H9 (cell line): ENCODE data around the gene SMIM13. TPM values are rescaled to one million over a fixed set of nuclear protein-coding genes. Genes with fewer than 3 reads are reported as not detected.

ENCODE experiments used
- DNase-seq: peaks from one replicate; pipeline ENCODE4 v3.0.0-alpha.2; 2017
- H2AFZ ChIP-seq: one replicate; pipeline ENCODE4 v1.6.1; 2013; ENCODE audit warnings: mild to moderate bottlenecking, low read length, control low read depth, moderate library complexity
- H2AK5ac ChIP-seq: 2 replicates; pipeline ENCODE4 v1.6.1; 2013; ENCODE audit warnings: low read length, control low read depth, mixed read lengths; ENCODE audit not compliant: insufficient read length
- H2BK120ac ChIP-seq: one replicate; pipeline ENCODE4 v1.6.1; 2013; ENCODE audit warnings: low read depth, mild to moderate bottlenecking, low read length, control low read depth, inconsistent platforms; ENCODE audit not compliant: poor library complexity, severe bottlenecking
- H2BK12ac ChIP-seq: 2 replicates; pipeline ENCODE4 v1.6.1; 2013; ENCODE audit warnings: low read length, control low read depth, mixed read lengths, low read depth; ENCODE audit not compliant: insufficient read length
- H2BK15ac ChIP-seq: 2 replicates; pipeline ENCODE4 v1.6.1; 2013; ENCODE audit warnings: low read depth, low read length, control low read depth
- H2BK20ac ChIP-seq: one replicate; pipeline ENCODE4 v1.6.1; 2013; ENCODE audit warnings: low read depth, mild to moderate bottlenecking, low read length, control low read depth, inconsistent platforms; ENCODE audit not compliant: poor library complexity, severe bottlenecking
- H2BK5ac ChIP-seq: 2 replicates; pipeline ENCODE4 v1.6.1; 2013; ENCODE audit warnings: low read length, control low read depth, mixed read lengths; ENCODE audit not compliant: insufficient read length
- H3K14ac ChIP-seq: 2 replicates; pipeline ENCODE4 v1.6.1; 2013; ENCODE audit warnings: low read length, control low read depth; ENCODE audit not compliant: insufficient read depth
- H3K18ac ChIP-seq: 2 replicates; pipeline ENCODE4 v1.6.1; 2013; ENCODE audit warnings: low read depth, mild to moderate bottlenecking, mixed read lengths, low read length, control low read depth; ENCODE audit not compliant: insufficient read length
- H3K23ac ChIP-seq: 2 replicates; pipeline ENCODE4 v1.6.1; 2013; ENCODE audit warnings: low read length, control low read depth, mixed read lengths, low read depth; ENCODE audit not compliant: insufficient read length
- H3K23me2 ChIP-seq: 2 replicates; pipeline ENCODE4 v1.6.1; 2013; ENCODE audit warnings: low read depth, mild to moderate bottlenecking, mixed read lengths, low read length, control low read depth; ENCODE audit not compliant: insufficient read length, poor library complexity, severe bottlenecking
- H3K27ac ChIP-seq: 2 replicates; pipeline ENCODE4 v1.5.1; 2013; ENCODE audit warnings: low read length, control low read depth, mixed read lengths, low read depth; ENCODE audit not compliant: insufficient read length
- H3K27me3 ChIP-seq: 2 replicates; pipeline ENCODE4 v1.6.1; 2013; ENCODE audit warnings: low read length, control low read depth, inconsistent platforms; ENCODE audit not compliant: insufficient read depth
- H3K4ac ChIP-seq: 2 replicates; pipeline ENCODE4 v1.6.1; 2013; ENCODE audit warnings: low read depth, mild to moderate bottlenecking, control low read depth, inconsistent platforms, low read length, moderate library complexity
- H3K4me1 ChIP-seq: 2 replicates; pipeline ENCODE4 v1.6.1; 2013; ENCODE audit warnings: low read length, control low read depth, inconsistent platforms; ENCODE audit not compliant: insufficient read depth
- H3K4me2 ChIP-seq: 2 replicates; pipeline ENCODE4 v1.6.1; 2013; ENCODE audit warnings: low read length, control low read depth, mixed read lengths; ENCODE audit not compliant: insufficient read length, insufficient read depth
- H3K56ac ChIP-seq: 2 replicates; pipeline ENCODE4 v1.6.1; 2013; ENCODE audit warnings: low read depth, mild to moderate bottlenecking, mixed read lengths, low read length, control low read depth; ENCODE audit not compliant: insufficient read length
- H3K79me1 ChIP-seq: 2 replicates; pipeline ENCODE4 v1.6.1; 2013; ENCODE audit warnings: low read depth, mild to moderate bottlenecking, moderate library complexity, low read length, control low read depth, inconsistent platforms; ENCODE audit not compliant: insufficient read depth, poor library complexity, severe bottlenecking
- H3K79me2 ChIP-seq: 2 replicates; pipeline ENCODE4 v1.6.1; 2013; ENCODE audit warnings: low read length, control low read depth, inconsistent platforms; ENCODE audit not compliant: insufficient read depth
- H3K9ac ChIP-seq: 2 replicates; pipeline ENCODE4 v1.6.1; 2013; ENCODE audit warnings: low read length, control low read depth, mixed read lengths; ENCODE audit not compliant: insufficient read length; ENCODE audit errors: extremely low read depth
- H3K9me3 ChIP-seq: one replicate; pipeline ENCODE4 v1.6.1; 2013; ENCODE audit warnings: low read depth, low read length, inconsistent platforms; ENCODE audit not compliant: control insufficient read depth
- H3T11ph ChIP-seq: one replicate; pipeline ENCODE4 v1.6.1; 2013; ENCODE audit warnings: mild to moderate bottlenecking, low read length, control low read depth, inconsistent platforms
- H4K20me1 ChIP-seq: one replicate; pipeline ENCODE4 v1.6.1; 2013; ENCODE audit not compliant: control insufficient read depth, insufficient read length, insufficient read depth
- H4K5ac ChIP-seq: 2 replicates; pipeline ENCODE4 v1.6.1; 2013; ENCODE audit warnings: low read depth, mild to moderate bottlenecking, mixed read lengths, low read length, control low read depth; ENCODE audit not compliant: insufficient read length
- H4K8ac ChIP-seq: replicated peaks from 2 replicates; pipeline ENCODE4 v1.6.1; 2013; ENCODE audit warnings: low read length, control low read depth, mixed read lengths, low read depth; ENCODE audit not compliant: insufficient read length
- H4K91ac ChIP-seq: 2 replicates; pipeline ENCODE4 v1.6.1; 2013; ENCODE audit warnings: low read depth, mild to moderate bottlenecking, moderate library complexity, mixed read lengths, low read length, control low read depth; ENCODE audit not compliant: insufficient read length
- H3K27ac Mint-ChIP-seq, 3 experiments: 2 replicates in 2 of 3; 3 replicates in 1 of 3; pipeline ENCODE4 v1.8.0; 2020 to 2021; ENCODE audit warnings: mixed read lengths in 3 of 3, mild to moderate bottlenecking in 1 of 3, moderate library complexity in 1 of 3
- H3K27me3 Mint-ChIP-seq: 2 replicates; pipeline ENCODE4 v1.8.0; 2021; ENCODE audit warnings: low read depth, mild to moderate bottlenecking, moderate library complexity, mixed read lengths
- H3K36me3 Mint-ChIP-seq, 3 experiments: 2 replicates in 2 of 3; 3 replicates in 1 of 3; pipeline ENCODE4 v1.8.0; 2020 to 2021; ENCODE audit warnings: low read depth in 3 of 3, mixed read lengths in 3 of 3; ENCODE audit not compliant: insufficient read depth in 1 of 3
- H3K4me1 Mint-ChIP-seq, 2 experiments: 2 replicates each; pipeline ENCODE4 v1.8.0; 2020; ENCODE audit warnings: mixed read lengths in 2 of 2
- H3K4me3 Mint-ChIP-seq, 2 experiments: 2 replicates in 1 of 2; 3 replicates in 1 of 2; pipeline ENCODE4 v1.8.0; 2020 to 2021; ENCODE audit warnings: mild to moderate bottlenecking in 2 of 2, mixed read lengths in 2 of 2, moderate library complexity in 1 of 2
- H3K9me3 Mint-ChIP-seq, 2 experiments: 2 replicates in 1 of 2; 3 replicates in 1 of 2; pipeline ENCODE4 v1.8.0; 2020; ENCODE audit warnings: mild to moderate bottlenecking in 2 of 2, mixed read lengths in 2 of 2, moderate library complexity in 1 of 2
- CTCF ChIP-seq: fragments of 200-600 bp; sonication (generic); conservative IDR thresholded peaks from 3 replicates; pipeline ENCODE4 v1.8.0; 2021; ENCODE audit warnings: antibody characterized with exemption, mild to moderate bottlenecking
- WGBS: extraction: QIAGEN DNeasy Blood & Tissue Kit; methylation state at CpG from one replicate; pipeline ENCODE4 v1.1.7; 2013; ENCODE audit warnings: missing lambda C conversion rate, low lambda C conversion rate, mixed read lengths; ENCODE audit not compliant: insufficient read length; ENCODE audit errors: extremely low coverage; 5-methylcytosine and 5-hydroxymethylcytosine counted together
- total RNA-seq: library from RNA; stranded (reverse); gene quantifications from 2 replicates; pipeline ENCODE4 v1.2.1, GENCODE V29; 2021

Gene SMIM13
- total RNA-seq, 1 experiment from 2014 or later: 10.6 TPM

GRCh38 chr6:11078266-11078665 is 15.4 kb upstream of the SMIM13 start:
- Histone ChIP-seq H4K91ac (no peak overlapping the region), H2BK20ac (no peak overlapping the region), H2BK120ac (no peak overlapping the region), H3K79me2 (no peaks in the 10 kb centered on the region), H3K9ac (no peak overlapping the region), H3K18ac (no peak overlapping the region), H3K23ac (no peak overlapping the region), H3K4ac (no peak overlapping the region), H4K20me1 (no peaks in the 10 kb centered on the region), H3K27ac (no peak overlapping the region), H2AK5ac (no peak overlapping the region), H3T11ph (no peak overlapping the region), H4K8ac (no peak overlapping the region), H3K14ac (no peak overlapping the region), H2BK15ac (no peak overlapping the region), H3K4me2 (no peak overlapping the region), H3K27me3 (no peaks in the 10 kb centered on the region), H3K4me1 (no peaks in the 10 kb centered on the region; the same call in 1 of the 2 replicates), H3K23me2 (no peaks in the 10 kb centered on the region), H2BK12ac (no peak overlapping the region), H3K79me1 (no peaks in the 10 kb centered on the region), H2BK5ac (no peak overlapping the region), H2AFZ (no peak overlapping the region), H4K5ac (no peak overlapping the region), H3K56ac (no peak overlapping the region), H3K9me3 (no peaks in the 10 kb centered on the region)
- H3K4me3 Mint-ChIP-seq: no peak overlapping the region
- H3K36me3 Mint-ChIP-seq: no peaks in the 10 kb centered on the region
- H3K9me3 Mint-ChIP-seq: no peaks in the 10 kb centered on the region; a peak in 1 of 5 replicates
- H3K27me3 Mint-ChIP-seq: no peaks in the 10 kb centered on the region
- no peak for TF ChIP-seq CTCF
- WGBS: no CpG with 5 or more reads among the region's 4 CpGs
- H3K27ac Mint-ChIP-seq: no peak overlapping the region
- DNase-seq: no peak
- peaks cover 16% of the 10 kb centered on the region in 2 experiments for H3K4me1 Mint-ChIP-seq
